Stimulated activated CD4-positive, alpha-beta T cell treated with anti-CD3 and anti-CD28 coated beads, Interleukin-4, amount 100 ng/mL, for 48 hours (primary cell): ENCODE data around the gene TYMP.
"Not testable (repeated sequence)": the region's sequence is repeated elsewhere in the genome, so short reads cannot be mapped to it uniquely, and the experiment has no call there.

Source experiments
- DNase-seq, 2 donors: peaks; one replicate each; pipeline ENCODE4 v3.0.0-alpha.2; 2020; ENCODE audit warnings: low read depth in 2 of 2

TYMP gene

DNA sequence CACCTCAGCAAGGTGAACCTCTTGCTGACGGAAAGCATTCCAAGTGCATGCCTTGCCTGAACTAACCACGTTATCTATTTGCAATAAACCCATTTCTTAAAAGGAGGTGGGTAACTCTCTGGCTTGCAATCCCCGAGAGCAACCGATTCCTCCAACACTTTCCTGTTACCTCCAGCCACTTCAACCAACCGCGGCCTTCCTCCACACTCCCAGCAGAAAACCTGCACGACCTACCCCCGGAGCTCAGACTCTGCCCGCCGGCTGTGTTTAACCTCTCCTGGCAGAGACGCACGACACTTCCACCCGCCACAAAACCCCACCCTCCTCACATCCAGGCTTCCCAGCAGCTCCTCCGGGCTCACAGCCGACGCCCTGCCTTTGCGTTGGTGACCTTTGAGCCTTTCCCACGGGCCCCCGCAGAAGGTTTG, 5.1 kb downstream of the TYMP start:
- no peak for DNase-seq

DNA sequence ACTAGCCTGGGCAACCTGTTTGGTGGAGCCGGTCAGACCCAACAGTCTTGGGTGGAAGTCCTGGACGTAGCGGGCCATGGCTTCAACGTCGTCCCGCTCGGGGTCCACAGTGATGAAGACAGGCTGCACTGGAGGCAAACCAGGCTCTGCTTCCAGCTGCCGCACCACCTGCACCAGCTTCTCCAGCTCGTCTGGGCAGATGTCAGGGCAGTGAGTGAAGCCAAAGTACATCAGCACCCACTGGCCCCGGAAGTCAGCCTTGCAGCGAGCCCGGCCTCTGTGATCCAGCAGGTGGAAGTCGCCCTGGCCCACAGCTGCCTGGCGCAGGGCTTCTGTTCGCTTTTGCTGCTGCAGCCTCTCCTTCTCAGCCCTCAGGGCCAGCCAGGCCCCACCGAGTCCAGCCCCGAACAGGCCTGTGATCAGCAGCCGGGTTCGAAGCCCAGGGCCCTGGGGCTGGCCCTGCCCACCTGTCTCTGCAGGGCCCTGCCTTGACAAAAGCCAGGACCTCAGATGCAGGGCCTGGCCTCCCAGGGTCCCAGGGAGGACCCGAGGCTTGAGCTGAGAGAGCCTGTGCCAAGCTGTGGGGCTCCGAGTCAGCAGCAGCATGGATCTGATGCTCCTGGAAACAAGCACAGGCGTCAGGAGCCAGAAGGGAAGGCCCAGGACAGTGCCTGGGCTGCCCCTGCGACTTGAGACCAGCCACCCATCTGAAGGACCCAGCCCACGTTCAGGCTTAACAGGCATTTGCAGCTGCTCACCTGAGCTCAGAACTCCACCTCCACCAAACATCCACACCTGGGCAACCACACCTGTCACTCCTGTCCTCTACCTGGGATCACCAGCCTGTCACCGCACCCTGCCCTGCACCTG, 5.8 kb downstream of the TYMP start:
- no peak for DNase-seq

- no peak for DNase-seq
These were observed 6.4 kb downstream of the TYMP start for GRCh38 chr22:50523458-50523805.

DNA sequence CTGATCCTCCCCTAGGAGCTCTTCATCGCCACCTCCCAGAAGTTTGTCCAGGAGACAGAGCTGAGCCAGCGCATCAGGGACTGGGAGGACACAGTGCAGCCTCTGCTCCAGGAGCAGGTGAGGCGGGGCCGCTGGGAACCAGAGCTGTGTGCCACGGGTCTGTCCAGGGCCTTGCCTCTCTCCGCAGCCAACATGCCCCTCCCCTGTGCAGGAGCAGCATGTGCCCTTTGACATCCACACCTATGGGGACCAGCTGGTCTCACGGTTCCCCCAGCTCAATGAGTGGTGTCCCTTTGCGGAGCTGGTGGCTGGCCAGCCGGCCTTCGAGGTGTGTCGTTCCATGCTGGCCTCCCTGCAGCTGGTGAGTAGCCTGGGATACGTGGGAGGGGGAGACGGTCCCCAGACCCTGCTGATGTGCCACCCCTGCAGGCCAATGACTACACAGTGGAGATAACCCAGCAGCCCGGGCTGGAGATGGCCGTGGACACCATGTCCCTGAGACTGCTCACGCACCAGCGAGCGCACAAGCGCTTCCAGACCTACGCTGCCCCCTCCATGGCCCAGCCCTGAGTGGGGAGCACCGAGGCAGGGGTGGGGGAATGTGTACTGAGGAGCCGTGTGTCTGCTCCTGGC, 6.9 kb downstream of the TYMP start:
- DNase-seq: no peak

- DNase-seq: no peak
These were observed 7.5 kb downstream of the TYMP start for GRCh38 chr22:50522208-50522805.

DNA sequence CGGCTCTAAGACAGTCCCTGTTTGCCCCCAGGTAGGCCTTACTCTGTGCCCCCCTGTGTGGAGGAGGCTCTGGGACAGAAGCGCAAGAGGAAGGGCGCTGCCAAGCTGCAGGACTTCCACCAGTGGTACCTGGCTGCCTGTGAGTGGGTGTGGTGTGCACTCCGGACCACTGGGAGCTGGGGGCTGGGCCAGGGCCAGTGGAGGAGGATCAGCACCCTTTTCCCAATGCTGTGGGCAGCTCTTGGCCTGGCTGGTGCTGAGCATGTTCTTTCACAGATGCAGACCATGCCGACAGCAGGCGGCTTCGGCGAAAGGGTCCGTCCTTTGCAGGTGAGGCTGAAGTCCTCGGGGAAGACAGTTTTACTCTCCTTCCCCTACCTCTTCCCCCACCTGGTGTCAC, 8.1 kb downstream of the TYMP start:
- DNase-seq: no peak

DNA sequence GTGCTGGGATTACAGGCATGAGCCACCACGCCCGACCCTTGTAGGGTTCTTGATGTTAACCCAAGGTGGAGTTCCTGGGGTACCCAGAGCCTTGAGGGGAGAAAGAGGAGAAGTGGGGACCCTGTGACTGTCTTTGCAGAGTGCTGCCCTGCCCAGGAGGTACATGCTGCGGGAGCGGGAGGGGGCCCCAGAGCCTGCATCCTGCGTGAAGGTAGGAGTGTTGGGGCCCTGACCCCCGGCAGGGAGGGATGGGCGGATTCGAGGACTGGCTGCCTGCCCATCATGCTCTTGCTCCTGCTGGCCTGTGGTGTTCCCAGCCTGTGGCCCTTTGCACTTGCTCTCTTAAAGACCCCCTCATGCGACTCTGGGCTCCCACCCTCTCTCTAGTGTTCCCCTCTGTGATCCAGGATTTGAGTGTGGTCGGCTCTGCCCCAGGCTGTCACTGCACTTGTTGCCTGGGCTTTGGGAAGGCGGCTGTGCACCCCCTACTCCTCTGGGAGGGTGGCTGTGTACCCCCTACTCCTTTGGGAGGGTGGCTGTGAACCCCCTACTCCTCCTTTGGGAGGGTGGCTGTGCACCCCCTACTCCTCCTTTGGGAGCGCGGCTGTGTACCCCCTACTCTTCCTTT, 8.9 kb downstream of the TYMP start:
- DNase-seq: no peak

DNA sequence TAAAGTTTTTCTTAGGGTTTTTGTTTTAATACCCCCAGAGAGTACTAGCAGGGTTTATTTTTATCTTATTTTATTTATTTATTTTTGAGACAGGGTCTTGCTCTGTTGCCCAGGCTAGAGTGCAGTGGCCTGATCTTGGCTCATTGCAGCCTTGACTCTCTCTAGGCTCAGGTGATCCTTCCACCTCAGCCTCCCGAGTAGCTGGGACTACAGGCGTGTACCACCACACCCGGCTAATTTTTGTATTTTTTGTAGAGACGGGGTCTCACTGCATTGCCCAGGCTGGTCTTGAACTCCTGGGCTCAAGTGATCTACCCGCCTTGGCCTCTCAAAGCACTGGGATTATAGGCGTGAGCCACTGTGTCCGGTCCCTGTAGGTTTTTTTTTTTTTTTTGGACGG, 9.6 kb downstream of the TYMP start:
- DNase-seq: not testable (repeated sequence)

DNA sequence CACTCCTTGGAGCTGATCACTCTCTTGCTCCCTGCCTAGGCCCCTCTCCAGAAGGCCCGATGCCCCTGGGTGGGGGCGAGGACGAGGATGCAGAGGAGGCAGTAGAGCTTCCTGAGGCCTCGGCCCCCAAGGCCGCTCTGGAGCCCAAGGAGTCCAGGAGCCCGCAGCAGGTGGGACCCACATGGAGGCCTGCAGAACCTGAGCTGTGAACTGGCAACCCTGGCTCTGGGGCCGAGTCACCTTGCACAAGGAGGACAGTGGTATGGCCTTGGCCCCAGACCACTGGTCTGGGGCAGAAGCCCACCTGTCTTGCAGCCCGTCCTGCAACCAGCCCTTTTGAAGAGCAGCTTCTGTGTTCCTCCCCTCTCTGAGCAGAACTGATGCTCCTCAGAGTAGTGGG, 10.7 kb downstream of the TYMP start:
- no peak for DNase-seq

GRCh38 chr22:50518606-50519005, 11.2 kb downstream of the TYMP start:
- no peak for DNase-seq

DNA sequence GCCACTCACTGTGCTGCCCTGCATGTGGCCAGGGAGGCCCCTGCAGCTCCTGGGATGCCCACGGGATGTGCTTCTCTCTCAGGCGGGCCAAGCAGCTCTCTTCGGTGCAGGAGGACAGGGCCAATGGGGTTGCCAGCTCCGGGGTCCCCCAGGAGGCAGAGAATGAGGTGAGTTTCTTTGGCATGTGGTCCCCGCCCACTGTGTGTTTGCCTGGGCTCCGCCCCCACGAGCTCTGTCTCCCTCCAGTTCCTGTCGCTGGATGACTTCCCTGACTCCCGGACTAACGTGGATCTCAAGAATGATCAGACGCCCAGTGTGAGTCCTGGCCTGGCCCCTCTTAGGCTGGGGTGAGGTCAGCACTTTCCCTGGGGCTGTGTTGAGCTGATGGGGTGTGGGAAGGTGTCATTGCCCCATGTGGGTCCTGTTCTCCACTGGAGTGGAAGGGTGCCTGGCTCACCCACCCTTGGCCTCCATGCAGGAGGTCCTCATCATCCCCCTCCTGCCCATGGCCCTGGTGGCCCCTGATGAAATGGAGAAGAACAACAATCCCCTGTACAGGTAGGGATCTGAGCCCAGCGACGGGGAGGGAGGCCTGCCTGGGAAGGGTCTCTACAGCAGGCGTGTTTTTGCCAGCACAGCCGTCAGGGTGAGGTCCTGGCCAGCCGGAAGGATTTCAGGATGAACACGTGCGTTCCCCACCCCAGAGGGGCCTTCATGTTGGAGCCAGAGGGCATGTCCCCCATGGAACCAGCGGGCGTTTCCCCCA, 12.1 kb downstream of the TYMP start:
- no peak for DNase-seq

DNA sequence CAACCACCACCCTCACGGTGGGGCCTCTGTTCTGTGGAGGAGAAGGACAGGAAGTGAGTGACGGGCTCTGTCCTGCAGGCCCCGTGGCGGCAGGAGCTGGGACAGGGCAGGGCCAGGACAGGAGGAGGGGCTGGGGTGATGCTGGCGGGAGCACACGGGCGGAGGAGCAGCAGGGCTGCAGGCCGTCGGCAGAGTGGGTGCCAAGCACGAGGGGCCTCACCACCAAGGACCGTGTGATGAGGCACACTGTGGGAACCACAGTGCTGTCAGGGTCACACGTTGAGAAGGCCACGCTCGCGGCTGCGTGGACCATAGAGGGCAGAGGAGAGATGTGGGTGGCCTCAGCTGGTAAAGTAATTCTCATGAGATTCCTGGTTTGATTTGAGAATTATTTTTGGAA, 12.9 kb downstream of the TYMP start:
- no peak for DNase-seq

GRCh38 chr22:50516068-50516467, 13.7 kb downstream of the TYMP start:
- no peak for DNase-seq

DNA sequence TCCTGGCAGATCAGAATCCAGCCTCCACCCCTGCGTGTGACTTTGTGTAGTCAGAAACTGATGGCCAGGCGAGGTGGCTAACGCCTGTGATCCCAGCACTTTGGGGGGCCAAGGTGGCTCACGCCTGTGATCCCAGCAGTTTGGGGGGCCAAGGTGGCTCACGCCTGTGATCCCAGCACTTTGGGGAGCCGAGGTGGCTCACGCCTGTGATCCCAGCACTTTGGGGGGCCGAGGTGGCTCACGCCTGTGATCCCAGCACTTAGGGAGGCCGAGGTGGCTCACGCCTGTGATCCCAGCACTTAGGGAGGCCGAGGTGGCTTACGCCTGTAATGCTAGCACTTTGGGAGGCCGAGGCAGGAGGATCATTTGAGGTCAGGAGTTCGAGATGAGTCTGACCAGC, 16.6 kb downstream of the TYMP start:
- no peak for DNase-seq

GRCh38 chr22:50508897-50509296, 20.9 kb downstream of the TYMP start:
- DNase-seq: no peak

DNA sequence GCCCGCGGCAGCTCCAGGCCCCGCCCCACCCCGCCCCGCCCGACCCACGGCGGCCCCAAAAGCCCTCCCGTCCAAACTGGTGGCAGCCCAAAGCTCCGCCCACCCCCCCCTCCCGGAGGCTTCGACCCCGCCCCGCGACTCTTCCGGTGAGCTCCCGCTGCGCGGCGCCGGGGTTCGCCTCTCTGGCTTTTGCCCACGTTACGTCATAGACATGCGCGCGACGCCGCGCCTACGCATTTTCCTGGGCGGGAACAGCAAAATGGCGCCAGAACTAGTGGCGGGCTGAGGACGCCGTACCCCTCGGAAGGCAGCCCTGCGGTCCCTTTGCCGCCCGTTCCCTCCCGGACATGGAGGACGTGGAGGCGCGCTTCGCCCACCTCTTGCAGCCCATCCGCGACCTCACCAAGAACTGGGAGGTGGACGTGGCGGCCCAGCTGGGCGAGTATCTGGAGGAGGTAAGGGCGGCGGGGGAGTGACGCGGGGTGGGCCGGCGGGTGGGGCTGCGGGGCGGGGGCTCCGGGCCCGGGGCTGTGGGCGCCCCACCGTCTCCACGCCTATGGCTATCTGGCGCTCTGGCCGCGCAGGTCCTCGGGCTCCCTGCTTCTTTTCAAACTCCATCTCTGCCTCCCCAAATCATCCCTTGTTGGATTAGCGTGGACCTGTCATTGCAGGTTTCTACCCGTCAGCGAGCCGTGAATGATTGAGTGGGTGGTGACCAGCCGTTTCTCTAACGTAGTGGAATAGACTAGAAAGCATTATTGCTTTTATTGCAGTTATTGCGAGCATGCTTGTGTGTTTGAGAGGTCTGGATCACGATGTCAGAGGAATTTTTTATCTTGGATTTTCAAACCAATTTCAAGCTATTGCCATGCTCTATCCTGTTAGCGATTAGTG, 21.6 kb downstream of the TYMP start, which contains the start of gene NCAPH2:
Gene NCAPH2, plus strand, starts transcription at position 234 of the 894 bp plus-strand sequence. Its CDS starts 114 bp downstream, at position 348.
- DNase-seq: peak; percentile 95 to 97

- peak; percentile 91 to 94 for DNase-seq
These were observed 22.3 kb downstream of the TYMP start, which contains the start of gene LMF2 for GRCh38 chr22:50507421-50507990. LMF2 (minus strand) TSS chr22:50507702; CDS start chr22:50507675, 27 bp downstream.

- DNase-seq: no peak
These were observed 23.0 kb downstream of the TYMP start for GRCh38 chr22:50506611-50507420.
